GM12878 (cell line): ENCODE results near the gene RSPO4.

Experiments
- ATF3 ChIP-seq: IDR thresholded peaks from 2 replicates; pipeline ENCODE4 v1.6.1; 2011; ENCODE audit warnings: low read depth, mild to moderate bottlenecking, low read length, moderate library complexity, borderline replicate concordance; ENCODE audit errors: extremely low read depth
- CREB1 ChIP-seq: IDR thresholded peaks from 2 replicates; pipeline ENCODE4 v1.6.1; 2012; ENCODE audit warnings: low read depth, mild to moderate bottlenecking, inconsistent platforms
- CREM ChIP-seq: IDR thresholded peaks from 2 replicates; pipeline ENCODE4 v1.6.1; 2014; ENCODE audit warnings: antibody characterized with exemption, low read depth
- FOXM1 ChIP-seq: IDR thresholded peaks from 2 replicates; pipeline ENCODE4 v1.6.1; 2012; ENCODE audit warnings: low read depth, mild to moderate bottlenecking, inconsistent platforms, low read length, moderate library complexity
- MXI1 ChIP-seq: fragments of 150-350 bp; IDR thresholded peaks from 2 replicates; pipeline ENCODE4 v1.6.1; 2011; ENCODE audit warnings: low read depth, mild to moderate bottlenecking, inconsistent platforms, low read length, improper control_type of control experiment
- MYC ChIP-seq: IDR thresholded peaks from 2 replicates; pipeline ENCODE4 v1.6.1; 2011; ENCODE audit warnings: mild to moderate bottlenecking, low read length, moderate library complexity, inconsistent platforms; ENCODE audit not compliant: insufficient read depth, insufficient replicate concordance, insufficient read length, severe bottlenecking
- RAD21 ChIP-seq: IDR thresholded peaks from 2 replicates; pipeline ENCODE4 v1.6.1; 2011; ENCODE audit warnings: mild to moderate bottlenecking, low read depth, low read length, moderate library complexity; ENCODE audit not compliant: insufficient read depth
- RCOR1 ChIP-seq: conservative IDR thresholded peaks from 2 replicates; pipeline ENCODE4 v1.6.1; 2012; ENCODE audit warnings: low read depth, low read length, improper control_type of control experiment
- RFX5 ChIP-seq: IDR thresholded peaks from 2 replicates; pipeline ENCODE4 v1.6.1; 2011; ENCODE audit warnings: low read depth, low read length, improper control_type of control experiment
- SMAD1 ChIP-seq: fragments of 450-650 bp; IDR thresholded peaks from 2 replicates; pipeline ENCODE4 v1.6.1; 2018; ENCODE audit warnings: mild to moderate bottlenecking, low read depth; ENCODE audit not compliant: partially characterized antibody
- ZNF592 ChIP-seq: fragments of 450-650 bp; IDR thresholded peaks from 2 replicates; pipeline ENCODE4 v1.6.1; 2017; ENCODE audit warnings: mild to moderate bottlenecking, moderate library complexity
- TF ChIP-seq, protein P1 (sequence below), 3 experiments: IDR thresholded peaks in 2 of 3; conservative IDR thresholded peaks in 1 of 3; 2 replicates each; pipeline ENCODE4 v1.5.1; 2011; ENCODE audit warnings: low read depth in 3 of 3, low read length in 3 of 3, mild to moderate bottlenecking in 3 of 3, control low read depth in 2 of 3, moderate library complexity in 2 of 3, inconsistent platforms in 1 of 3, mixed read lengths in 1 of 3; ENCODE audit not compliant: control insufficient read depth in 2 of 3, insufficient read depth in 1 of 3; ENCODE audit errors: extremely low read depth in 1 of 3

DNA sequence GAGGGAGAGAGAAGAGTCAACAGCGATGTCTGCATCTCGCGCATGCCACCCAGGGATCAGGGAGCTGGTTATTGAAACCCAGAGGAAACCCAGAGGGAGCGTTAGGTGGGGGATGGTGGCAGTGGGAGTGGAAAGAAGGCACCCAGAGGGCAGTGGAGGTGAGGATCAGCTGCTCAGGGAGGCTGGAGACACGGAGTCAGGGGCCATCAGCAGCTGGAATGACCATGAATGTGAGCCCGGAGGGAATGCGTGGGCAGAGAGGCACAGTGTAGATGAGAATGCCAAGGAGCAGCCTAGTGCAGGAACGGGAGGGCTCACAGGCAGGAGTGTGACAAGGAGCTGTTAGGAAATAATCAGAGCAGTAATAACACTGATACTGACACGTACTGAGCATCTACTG is 36.2 kb downstream of the RSPO4 start:
- TF ChIP-seq, protein P1, sequence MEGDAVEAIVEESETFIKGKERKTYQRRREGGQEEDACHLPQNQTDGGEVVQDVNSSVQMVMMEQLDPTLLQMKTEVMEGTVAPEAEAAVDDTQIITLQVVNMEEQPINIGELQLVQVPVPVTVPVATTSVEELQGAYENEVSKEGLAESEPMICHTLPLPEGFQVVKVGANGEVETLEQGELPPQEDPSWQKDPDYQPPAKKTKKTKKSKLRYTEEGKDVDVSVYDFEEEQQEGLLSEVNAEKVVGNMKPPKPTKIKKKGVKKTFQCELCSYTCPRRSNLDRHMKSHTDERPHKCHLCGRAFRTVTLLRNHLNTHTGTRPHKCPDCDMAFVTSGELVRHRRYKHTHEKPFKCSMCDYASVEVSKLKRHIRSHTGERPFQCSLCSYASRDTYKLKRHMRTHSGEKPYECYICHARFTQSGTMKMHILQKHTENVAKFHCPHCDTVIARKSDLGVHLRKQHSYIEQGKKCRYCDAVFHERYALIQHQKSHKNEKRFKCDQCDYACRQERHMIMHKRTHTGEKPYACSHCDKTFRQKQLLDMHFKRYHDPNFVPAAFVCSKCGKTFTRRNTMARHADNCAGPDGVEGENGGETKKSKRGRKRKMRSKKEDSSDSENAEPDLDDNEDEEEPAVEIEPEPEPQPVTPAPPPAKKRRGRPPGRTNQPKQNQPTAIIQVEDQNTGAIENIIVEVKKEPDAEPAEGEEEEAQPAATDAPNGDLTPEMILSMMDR (IDR thresholded peaks at IDR 0.05 in 2 of 3, conservative IDR thresholded peaks at IDR 0.05 in 1 of 3; ENCODE audit: control insufficient read depth in 2 of 3, extremely low read depth in 1 of 3, insufficient read depth in 1 of 3, low read depth in 3 of 3, low read length in 3 of 3): no peak
- TF ChIP-seq ZNF592 (no peak), CREB1 (no peak), RCOR1 (no peak), ATF3 (no peak), MYC (no peak), RFX5 (no peak), FOXM1 (no peak), SMAD1 (no peak), RAD21 (no peak), MXI1 (no peak), CREM (no peak)
